GM21423 (cell line): ENCODE data around the gene ZFPM1.

ENCODE experiments used
- ATAC-seq: cut with Tn5 transposase; IDR thresholded peaks from one replicate; pipeline ENCODE4 v1.9.1; 2021; ENCODE audit warnings: mild to moderate bottlenecking, moderate library complexity; ENCODE audit not compliant: unreplicated experiment

Gene ZFPM1

GRCh38 chr16:88495268-88495772, 42.2 kb downstream of the ZFPM1 start:
- ATAC-seq: no peak

GRCh38 chr16:88497561-88498462, 44.7 kb downstream of the ZFPM1 start:
- no peak for ATAC-seq

GRCh38 chr16:88498576-88499208, 45.6 kb downstream of the ZFPM1 start:
- no peak for ATAC-seq

- no peak for ATAC-seq
Measured at GRCh38 chr16:88499292-88499691, 46.2 kb downstream of the ZFPM1 start.

- no peak for ATAC-seq
Measured at GRCh38 chr16:88499836-88500251, 46.8 kb downstream of the ZFPM1 start.

GRCh38 chr16:88500255-88500661, 47.2 kb downstream of the ZFPM1 start:
- ATAC-seq: no peak

GRCh38 chr16:88502371-88502770, 49.3 kb downstream of the ZFPM1 start:
- no peak for ATAC-seq

GRCh38 chr16:88502776-88503280, 49.7 kb downstream of the ZFPM1 start:
- no peak for ATAC-seq

GRCh38 chr16:88503374-88503770, 50.3 kb downstream of the ZFPM1 start:
- no peak for ATAC-seq

- no peak for ATAC-seq
Measured at GRCh38 chr16:88503771-88504488, 50.9 kb downstream of the ZFPM1 start.

- ATAC-seq: no peak
Measured at GRCh38 chr16:88504489-88505404, 51.7 kb downstream of the ZFPM1 start.

GRCh38 chr16:88505405-88506082, 52.5 kb downstream of the ZFPM1 start:
- ATAC-seq: no peak

- no peak for ATAC-seq
Measured at GRCh38 chr16:88506723-88507122, 53.6 kb downstream of the ZFPM1 start.

GRCh38 chr16:88507231-88507743, 54.2 kb downstream of the ZFPM1 start:
- no peak for ATAC-seq

- no peak for ATAC-seq
Measured at GRCh38 chr16:88508376-88508867, 55.3 kb downstream of the ZFPM1 start.

- ATAC-seq: no peak
Measured at GRCh38 chr16:88508868-88509748, 56.0 kb downstream of the ZFPM1 start.

GRCh38 chr16:88509749-88510069, 56.6 kb downstream of the ZFPM1 start:
- ATAC-seq: no peak
